Loucy (cell line): Measurements from ENCODE around the gene CFAP58.

Experiments used
- H2AFZ ChIP-seq: fragments of 200-600 bp; sonication (generic); 2 replicates; pipeline ENCODE4 v1.6.0; 2016; ENCODE audit warnings: antibody characterized with exemption, mild to moderate bottlenecking, low read length, moderate library complexity
- H3F3A ChIP-seq: fragments of 200-600 bp; 2 replicates; pipeline ENCODE4 v1.6.0; 2016; ENCODE audit warnings: antibody characterized with exemption, low read depth, mild to moderate bottlenecking
- H3K27me3 ChIP-seq: fragments of 200-600 bp; sonication (generic); 2 replicates; pipeline ENCODE4 v1.6.1; 2014; ENCODE audit warnings: low read length, mild to moderate bottlenecking; ENCODE audit not compliant: insufficient read depth, poor library complexity, severe bottlenecking
- H3K36me3 ChIP-seq: fragments of 200-600 bp; sonication (generic); 2 replicates; pipeline ENCODE4 v1.6.1; 2016; ENCODE audit warnings: low read length; ENCODE audit not compliant: insufficient read depth
- H3K4me1 ChIP-seq: fragments of 200-600 bp; sonication (generic); 2 replicates; pipeline ENCODE4 v1.5.1; 2014; ENCODE audit warnings: low read length, mild to moderate bottlenecking; ENCODE audit not compliant: insufficient read depth, poor library complexity, severe bottlenecking
- H3K4me2 ChIP-seq: fragments of 200-600 bp; sonication (generic); 2 replicates; pipeline ENCODE4 v1.6.0; 2014; ENCODE audit warnings: antibody characterized with exemption, low read length, low read depth, mild to moderate bottlenecking; ENCODE audit not compliant: poor library complexity, severe bottlenecking
- H3K4me3 ChIP-seq: fragments of 200-600 bp; sonication (generic); 2 replicates; pipeline ENCODE4 v1.5.1; 2014; ENCODE audit warnings: low read length, mild to moderate bottlenecking, mixed read lengths; ENCODE audit not compliant: poor library complexity, severe bottlenecking
- H3K79me2 ChIP-seq: fragments of 200-600 bp; sonication (generic); 2 replicates; pipeline ENCODE4 v1.6.1; 2014; ENCODE audit warnings: low read length; ENCODE audit not compliant: insufficient read depth
- H3K9ac ChIP-seq: fragments of 200-600 bp; sonication (generic); 2 replicates; pipeline ENCODE4 v1.6.0; 2014; ENCODE audit warnings: mild to moderate bottlenecking, low read depth, low read length, moderate library complexity; ENCODE audit not compliant: poor library complexity, severe bottlenecking
- H3K9me2 ChIP-seq: fragments of 200-600 bp; sonication (generic); replicated peaks from 2 replicates; pipeline ENCODE4 v1.6.1; 2016; ENCODE audit warnings: low read depth, low read length, mixed read lengths
- H3K9me3 ChIP-seq: fragments of 200-600 bp; sonication (generic); 2 replicates; pipeline ENCODE4 v1.6.1; 2014; ENCODE audit warnings: mild to moderate bottlenecking, antibody characterized with exemption, low read length, low read depth; ENCODE audit not compliant: insufficient read depth
- H4K20me1 ChIP-seq: fragments of 200-600 bp; sonication (generic); 2 replicates; pipeline ENCODE4 v1.6.0; 2014; ENCODE audit warnings: antibody characterized with exemption, low read length, mild to moderate bottlenecking; ENCODE audit not compliant: insufficient read depth, poor library complexity, severe bottlenecking
- EZH2phosphoT487 ChIP-seq: fragments of 200-600 bp; IDR thresholded peaks from 2 replicates; pipeline ENCODE4 v1.6.1; 2018; ENCODE audit warnings: antibody characterized with exemption, mild to moderate bottlenecking, moderate library complexity, borderline replicate concordance
- TF ChIP-seq, protein P1 (sequence below): fragments of 200-600 bp; sonication (generic); conservative IDR thresholded peaks from 2 replicates; pipeline ENCODE4 v1.5.1; 2014; ENCODE audit warnings: mild to moderate bottlenecking, antibody characterized with exemption, low read length

Gene CFAP58

DNA sequence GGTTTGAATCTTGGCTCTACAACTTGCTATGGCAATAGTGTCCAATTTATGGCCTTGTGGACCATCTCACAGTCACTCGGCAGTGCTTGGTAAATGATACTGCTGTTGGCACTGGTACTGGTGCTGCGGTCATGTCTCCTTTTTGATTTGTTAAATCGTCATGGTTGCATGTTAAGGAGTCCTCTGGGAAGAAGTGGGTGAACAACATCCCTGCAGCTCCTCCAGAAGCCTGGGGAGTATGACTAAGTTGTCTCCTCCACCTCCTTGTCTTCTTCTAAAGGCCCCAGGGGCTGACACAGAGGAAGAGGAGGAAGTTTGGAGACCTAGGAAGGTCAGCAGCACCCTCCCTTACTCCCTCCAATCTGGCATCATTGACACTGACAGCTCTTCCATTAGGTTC lies 23.9 kb upstream of the CFAP58 start:
- H3K4me2 ChIP-seq = peak overlapping the region; percentile 85
- H3K9me3 ChIP-seq = no peaks in the 10 kb centered on the region
- H3K36me3 ChIP-seq = no peaks in the 10 kb centered on the region; the same call in 1 of the 2 replicates
- H3F3A ChIP-seq = no peaks in the 10 kb centered on the region
- peaks cover 68% of the 10 kb centered on the region for H4K20me1 ChIP-seq
- H2AFZ ChIP-seq = no peak overlapping the region
- H3K79me2 ChIP-seq = peaks cover 100% of the 10 kb centered on the region
- H3K9ac ChIP-seq = peak overlapping the region; percentile 80
- peaks cover 100% of the 10 kb centered on the region for H3K4me1 ChIP-seq
- H3K9me2 ChIP-seq = no peaks in the 10 kb centered on the region
- no peaks in the 10 kb centered on the region for H3K27me3 ChIP-seq
- TF ChIP-seq EZH2phosphoT487 = no peak
- TF ChIP-seq, protein P1, sequence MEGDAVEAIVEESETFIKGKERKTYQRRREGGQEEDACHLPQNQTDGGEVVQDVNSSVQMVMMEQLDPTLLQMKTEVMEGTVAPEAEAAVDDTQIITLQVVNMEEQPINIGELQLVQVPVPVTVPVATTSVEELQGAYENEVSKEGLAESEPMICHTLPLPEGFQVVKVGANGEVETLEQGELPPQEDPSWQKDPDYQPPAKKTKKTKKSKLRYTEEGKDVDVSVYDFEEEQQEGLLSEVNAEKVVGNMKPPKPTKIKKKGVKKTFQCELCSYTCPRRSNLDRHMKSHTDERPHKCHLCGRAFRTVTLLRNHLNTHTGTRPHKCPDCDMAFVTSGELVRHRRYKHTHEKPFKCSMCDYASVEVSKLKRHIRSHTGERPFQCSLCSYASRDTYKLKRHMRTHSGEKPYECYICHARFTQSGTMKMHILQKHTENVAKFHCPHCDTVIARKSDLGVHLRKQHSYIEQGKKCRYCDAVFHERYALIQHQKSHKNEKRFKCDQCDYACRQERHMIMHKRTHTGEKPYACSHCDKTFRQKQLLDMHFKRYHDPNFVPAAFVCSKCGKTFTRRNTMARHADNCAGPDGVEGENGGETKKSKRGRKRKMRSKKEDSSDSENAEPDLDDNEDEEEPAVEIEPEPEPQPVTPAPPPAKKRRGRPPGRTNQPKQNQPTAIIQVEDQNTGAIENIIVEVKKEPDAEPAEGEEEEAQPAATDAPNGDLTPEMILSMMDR = no peak
- peak overlapping the region; percentile 74 for H3K4me3 ChIP-seq

- no peaks in the 10 kb centered on the region for H3F3A ChIP-seq
- TF ChIP-seq, protein P1 = no peak
- no peak for TF ChIP-seq EZH2phosphoT487
- peak overlapping the region; percentile 74 for H3K4me3 ChIP-seq
- no peaks in the 10 kb centered on the region for H3K27me3 ChIP-seq
- H3K4me1 ChIP-seq = peaks cover 100% of the 10 kb centered on the region
- peaks cover 100% of the 10 kb centered on the region for H3K79me2 ChIP-seq
- H4K20me1 ChIP-seq = peaks cover 68% of the 10 kb centered on the region
- peak overlapping the region; percentile 11 for H3K9ac ChIP-seq
- peak overlapping the region; percentile 85 for H3K4me2 ChIP-seq
- no peaks in the 10 kb centered on the region for H3K9me3 ChIP-seq
- H3K36me3 ChIP-seq = no peaks in the 10 kb centered on the region; the same call in 1 of the 2 replicates
- H3K9me2 ChIP-seq = no peaks in the 10 kb centered on the region
- H2AFZ ChIP-seq = no peak overlapping the region
Measured at GRCh38 chr10:104330168-104331110, 23.2 kb upstream of the CFAP58 start.

DNA sequence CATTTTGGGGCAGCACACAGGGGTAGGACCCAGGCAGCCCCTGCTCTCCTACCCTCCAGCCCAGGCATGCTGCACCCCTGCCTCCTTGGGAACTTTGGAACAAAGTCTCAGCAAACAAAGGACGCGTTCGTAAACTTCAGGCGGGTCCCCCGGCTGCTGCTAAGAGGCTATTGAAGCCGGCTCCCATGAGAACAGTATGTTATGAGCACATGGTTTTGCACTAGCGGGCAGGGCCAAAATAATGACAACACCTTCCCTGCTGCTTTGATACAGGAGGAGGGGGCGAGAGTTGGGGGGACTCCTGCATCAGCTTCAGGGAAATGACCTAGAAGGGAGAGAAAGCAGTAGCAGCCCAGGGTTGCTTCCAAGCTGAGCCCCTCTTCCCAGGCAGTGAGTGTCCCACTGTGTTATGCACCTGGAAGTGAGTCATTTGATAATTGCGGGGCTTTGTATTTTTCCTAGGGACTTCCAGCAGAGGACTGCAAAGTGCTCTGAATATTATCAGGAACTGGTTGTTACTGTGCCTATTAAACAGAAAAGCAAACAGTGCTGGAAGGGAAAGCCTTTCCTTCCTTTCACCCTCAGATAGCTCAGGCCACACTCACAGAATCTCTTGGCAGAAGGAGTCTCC lies 22.3 kb upstream of the CFAP58 start:
- H4K20me1 ChIP-seq = peaks cover 68% of the 10 kb centered on the region
- no peaks in the 10 kb centered on the region for H3K9me3 ChIP-seq
- TF ChIP-seq, protein P1 = no peak
- no peak for TF ChIP-seq EZH2phosphoT487
- peaks cover 100% of the 10 kb centered on the region for H3K4me1 ChIP-seq
- no peak overlapping the region for H3K9ac ChIP-seq
- H2AFZ ChIP-seq = no peak overlapping the region
- peaks cover 100% of the 10 kb centered on the region for H3K79me2 ChIP-seq
- H3K36me3 ChIP-seq = no peaks in the 10 kb centered on the region; the same call in 1 of the 2 replicates
- no peaks in the 10 kb centered on the region for H3K9me2 ChIP-seq
- peak overlapping the region; percentile 85 for H3K4me2 ChIP-seq
- no peaks in the 10 kb centered on the region for H3K27me3 ChIP-seq
- H3K4me3 ChIP-seq = peak overlapping the region; percentile 23
- H3F3A ChIP-seq = no peaks in the 10 kb centered on the region
